ENCODE results near the gene LRG1. TPM values are rescaled to one million over a fixed set of nuclear protein-coding genes. Genes with fewer than 3 reads are reported as not detected.

LRG1 gene
- total and polyA plus RNA-seq, 9 of the 15 experiments (the other 6 are each of a cell fraction or from before 2014, with no cell fraction given): 1.5 to 11.9 (median 8.7) TPM

GRCh38 chr19:4555657-4556561 is 16.1 kb upstream of the LRG1 start (continued):
- TF ChIP-seq SMAD1 (IDR thresholded peaks at IDR 0.05; ENCODE audit: low read depth, low read length, partially characterized antibody) (no peak), BCL6 (CRISPR knock-in tag; IDR thresholded peaks at IDR 0.05) (no peak), FOXP4 (CRISPR knock-in tag; IDR thresholded peaks at IDR 0.05; ENCODE audit: borderline replicate concordance) (no peak), SP1 (CRISPR knock-in tag; IDR thresholded peaks at IDR 0.05) (peak; percentile 83), ZNF395 (CRISPR knock-in tag; IDR thresholded peaks at IDR 0.05) (no peak), MBD2 (IDR thresholded peaks at IDR 0.05; ENCODE audit: borderline replicate concordance, low read depth) (peak; percentile 87), ZNF695 (CRISPR knock-in tag; IDR thresholded peaks at IDR 0.05) (no peak), JUNB (CRISPR knock-in tag; conservative IDR thresholded peaks at IDR 0.05) (no peak), ZNF143 (CRISPR knock-in tag; IDR thresholded peaks at IDR 0.05) (0 out of 2 replicates have a peak, but pooled peaks have one; percentile 35), ZNF232 (CRISPR knock-in tag; IDR thresholded peaks at IDR 0.05) (no peak), AFF4 (CRISPR knock-in tag; IDR thresholded peaks at IDR 0.05) (no peak), GTF2B (IDR thresholded peaks at IDR 0.05; ENCODE audit: extremely low read depth, insufficient read length) (no peak), HNRNPUL1 (IDR thresholded peaks at IDR 0.05; ENCODE audit: low read length) (no peak), IRF9 (tag; IDR thresholded peaks at IDR 0.05) (no peak), CCAR2 (IDR thresholded peaks at IDR 0.05; ENCODE audit: low read depth, low read length) (no peak), NFIX (CRISPR knock-in tag; IDR thresholded peaks at IDR 0.05; ENCODE audit: low read depth) (no peak)
